CD14-positive monocyte (primary cell): Measurements from ENCODE around the gene MTUS2. TPM values are rescaled to one million over a fixed set of nuclear protein-coding genes. Genes with fewer than 3 reads are reported as not detected.

Experiments
- DNase-seq, 3 donors: peaks; one replicate each; pipeline ENCODE4 v3.0.0-alpha.2; 2011 to 2022
- H2AFZ ChIP-seq: 2 replicates; pipeline ENCODE4 v1.6.0; 2012; ENCODE audit warnings: mild to moderate bottlenecking, low read depth, low read length, inconsistent platforms; ENCODE audit not compliant: insufficient read depth, poor library complexity, severe bottlenecking
- H3K27ac ChIP-seq, 2 donors: 1 replicate in 1 of 2; 2 replicates in 1 of 2; pipeline ENCODE4 v1.5.1; 2012 to 2013; ENCODE audit warnings: low read length in 2 of 2, control low read depth in 1 of 2, inconsistent platforms in 1 of 2, low read depth in 1 of 2, mild to moderate bottlenecking in 1 of 2
- H3K27me3 ChIP-seq, 2 donors: one replicate each; pipeline versions ENCODE4 v1.6.0 to v1.6.1; 2011 to 2013; ENCODE audit warnings: low read length in 2 of 2; ENCODE audit not compliant: control insufficient read depth in 2 of 2, insufficient read depth in 2 of 2
- H3K36me3 ChIP-seq, 2 donors: replicated peaks in 1 of 2; 1 replicate in 1 of 2; 2 replicates in 1 of 2; pipeline versions ENCODE4 v1.5.1 to v1.6.1; 2012 to 2013; ENCODE audit warnings: low read length in 2 of 2, control low read depth in 1 of 2, inconsistent platforms in 1 of 2, mild to moderate bottlenecking in 1 of 2; ENCODE audit not compliant: insufficient read depth in 2 of 2, control insufficient read depth in 1 of 2
- H3K4me1 ChIP-seq, 2 donors: 1 replicate in 1 of 2; 2 replicates in 1 of 2; pipeline versions ENCODE4 v1.5.1 to v1.6.1; 2012 to 2013; ENCODE audit warnings: low read length in 2 of 2, control low read depth in 1 of 2, inconsistent platforms in 1 of 2, mild to moderate bottlenecking in 1 of 2, moderate library complexity in 1 of 2; ENCODE audit not compliant: insufficient read depth in 2 of 2, control insufficient read depth in 1 of 2
- H3K4me2 ChIP-seq: replicated peaks from 2 replicates; pipeline ENCODE3; 2012; ENCODE audit warnings: low read length, moderate library complexity, mild to moderate bottlenecking; ENCODE audit not compliant: poor library complexity, severe bottlenecking; ENCODE audit errors: extremely low read depth
- H3K4me3 ChIP-seq, 3 experiments: fragments of 200-600 bp in 1 of 3; sonication (generic) in 1 of 3; replicated peaks in 1 of 3; 1 replicate in 2 of 3; 2 replicates in 1 of 3; pipeline ENCODE4 v1.5.1; 2011 to 2013; ENCODE audit warnings: low read length in 3 of 3, mild to moderate bottlenecking in 3 of 3, control low read depth in 2 of 3, low read depth in 2 of 3, inconsistent platforms in 1 of 3, moderate library complexity in 1 of 3
- H3K79me2 ChIP-seq: 2 replicates; pipeline ENCODE4 v1.6.0; 2012; ENCODE audit warnings: mild to moderate bottlenecking, control low read depth, inconsistent platforms, low read length, moderate library complexity; ENCODE audit not compliant: insufficient read depth
- H3K9ac ChIP-seq: 2 replicates; pipeline ENCODE4 v1.6.0; 2017; ENCODE audit warnings: low read length, mild to moderate bottlenecking; ENCODE audit not compliant: insufficient read depth, poor library complexity, severe bottlenecking
- H3K9me3 ChIP-seq, 2 donors: replicated peaks in 1 of 2; 1 replicate in 1 of 2; 2 replicates in 1 of 2; pipeline versions ENCODE4 v1.5.1 to v1.6.1; 2012 to 2013; ENCODE audit warnings: low read length in 2 of 2, control low read depth in 1 of 2; ENCODE audit not compliant: control insufficient read depth in 1 of 2, insufficient read depth in 1 of 2
- H4K20me1 ChIP-seq: 2 replicates; pipeline ENCODE4 v1.6.0; 2012; ENCODE audit warnings: mild to moderate bottlenecking, low read length, control low read depth, moderate library complexity; ENCODE audit not compliant: insufficient read depth
- H3K27ac Mint-ChIP-seq, 7 donors: one replicate each; pipeline ENCODE4 v1.8.0; 2020; ENCODE audit warnings: mild to moderate bottlenecking in 7 of 7, mixed read lengths in 7 of 7, moderate library complexity in 6 of 7, inconsistent platforms in 2 of 7
- H3K27me3 Mint-ChIP-seq, 3 donors: one replicate each; pipeline ENCODE4 v1.8.0; 2021 to 2022; ENCODE audit warnings: low read depth in 3 of 3, mild to moderate bottlenecking in 3 of 3, mixed read lengths in 3 of 3, moderate library complexity in 3 of 3, inconsistent platforms in 1 of 3
- H3K36me3 Mint-ChIP-seq, 2 donors: one replicate each; pipeline ENCODE4 v1.8.0; 2020; ENCODE audit warnings: mixed read lengths in 2 of 2, inconsistent platforms in 1 of 2, mild to moderate bottlenecking in 1 of 2
- H3K4me1 Mint-ChIP-seq: one replicate; pipeline ENCODE4 v1.8.0; 2020; ENCODE audit warnings: mild to moderate bottlenecking, mixed read lengths
- H3K4me3 Mint-ChIP-seq, 2 donors: one replicate each; pipeline ENCODE4 v1.8.0; 2020; ENCODE audit warnings: mild to moderate bottlenecking in 2 of 2, mixed read lengths in 2 of 2, moderate library complexity in 1 of 2
- H3K9me3 Mint-ChIP-seq, 7 donors: one replicate each; pipeline ENCODE4 v1.8.0; 2020 to 2022; ENCODE audit warnings: mixed read lengths in 7 of 7, mild to moderate bottlenecking in 6 of 7, moderate library complexity in 6 of 7, inconsistent platforms in 2 of 7
- WGBS: methylation state at CpG from one replicate; pipeline ENCODE4 v1.1.5; 2013; ENCODE audit warnings: missing lambda C conversion rate; ENCODE audit not compliant: insufficient coverage; 5-methylcytosine and 5-hydroxymethylcytosine counted together
- intact Hi-C, 2 donors: fragments of 100-400 bp; cut with micrococcal nuclease; formaldehyde crosslinking; loops; one replicate each; pipeline versions ENCODE4 v1.15.0 to v1.15.1; 2023
- polyA plus RNA-seq, 3 donors: library from polyadenylated mRNA; depleted of rRNA in 1 of 3; unstranded in 2 of 3; stranded (reverse) in 1 of 3; fragments of 300-500 nt in 2 of 3; fragments of >200 nt in 1 of 3; fragmentation: Illumina TruSeq in 2 of 3; gene quantifications; 1 replicate in 2 of 3; 2 replicates in 1 of 3; pipeline ENCODE4 v1.2.3, GENCODE V29; 2012 to 2021
- TF ChIP-seq, protein P1 (sequence below): fragments of 200-600 bp; IDR thresholded peaks from one replicate; pipeline ENCODE4 v1.8.0; 2022; ENCODE audit warnings: antibody characterized with exemption, mild to moderate bottlenecking

The MTUS2 gene
- polyA plus RNA-seq, 3 donors: 0.04 TPM; not detected in 2

- H3K27ac Mint-ChIP-seq: no peak overlapping the region
- H3K9me3 Mint-ChIP-seq: peaks cover 0 to 1% (median 0%) of the 10 kb centered on the region in 7 donors
- Histone ChIP-seq H3K79me2 (no peaks in the 10 kb centered on the region), H3K4me2 (no peak overlapping the region), H3K27me3 (peaks cover 18% of the 10 kb centered on the region in 2 donors), H3K9me3 (peaks cover 0 to under 1% of the 10 kb centered on the region in 2 donors), H3K9ac (no peak overlapping the region), H2AFZ (no peak overlapping the region), H3K4me1 (peaks cover 0 to 9% of the 10 kb centered on the region in 2 donors), H4K20me1 (no peaks in the 10 kb centered on the region), H3K36me3 (no peaks in the 10 kb centered on the region), H3K4me3 (no peak overlapping the region), H3K27ac (no peak overlapping the region)
- peaks cover 14 to 33% (median 23%) of the 10 kb centered on the region in 3 donors for H3K27me3 Mint-ChIP-seq
- TF ChIP-seq, protein P1, sequence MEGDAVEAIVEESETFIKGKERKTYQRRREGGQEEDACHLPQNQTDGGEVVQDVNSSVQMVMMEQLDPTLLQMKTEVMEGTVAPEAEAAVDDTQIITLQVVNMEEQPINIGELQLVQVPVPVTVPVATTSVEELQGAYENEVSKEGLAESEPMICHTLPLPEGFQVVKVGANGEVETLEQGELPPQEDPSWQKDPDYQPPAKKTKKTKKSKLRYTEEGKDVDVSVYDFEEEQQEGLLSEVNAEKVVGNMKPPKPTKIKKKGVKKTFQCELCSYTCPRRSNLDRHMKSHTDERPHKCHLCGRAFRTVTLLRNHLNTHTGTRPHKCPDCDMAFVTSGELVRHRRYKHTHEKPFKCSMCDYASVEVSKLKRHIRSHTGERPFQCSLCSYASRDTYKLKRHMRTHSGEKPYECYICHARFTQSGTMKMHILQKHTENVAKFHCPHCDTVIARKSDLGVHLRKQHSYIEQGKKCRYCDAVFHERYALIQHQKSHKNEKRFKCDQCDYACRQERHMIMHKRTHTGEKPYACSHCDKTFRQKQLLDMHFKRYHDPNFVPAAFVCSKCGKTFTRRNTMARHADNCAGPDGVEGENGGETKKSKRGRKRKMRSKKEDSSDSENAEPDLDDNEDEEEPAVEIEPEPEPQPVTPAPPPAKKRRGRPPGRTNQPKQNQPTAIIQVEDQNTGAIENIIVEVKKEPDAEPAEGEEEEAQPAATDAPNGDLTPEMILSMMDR: no peak
- WGBS: 100% methylated on average over 3 of the region's 8 CpGs
- peaks cover 3% of the 10 kb centered on the region for H3K4me1 Mint-ChIP-seq
- H3K4me3 Mint-ChIP-seq: no peak overlapping the region
- no peaks in the 10 kb centered on the region for H3K36me3 Mint-ChIP-seq
- intact Hi-C loops: no loop called here
- no peak for DNase-seq
These were observed 614.2 kb downstream of the MTUS2 start for GRCh38 chr13:29434217-29434945.

DNA sequence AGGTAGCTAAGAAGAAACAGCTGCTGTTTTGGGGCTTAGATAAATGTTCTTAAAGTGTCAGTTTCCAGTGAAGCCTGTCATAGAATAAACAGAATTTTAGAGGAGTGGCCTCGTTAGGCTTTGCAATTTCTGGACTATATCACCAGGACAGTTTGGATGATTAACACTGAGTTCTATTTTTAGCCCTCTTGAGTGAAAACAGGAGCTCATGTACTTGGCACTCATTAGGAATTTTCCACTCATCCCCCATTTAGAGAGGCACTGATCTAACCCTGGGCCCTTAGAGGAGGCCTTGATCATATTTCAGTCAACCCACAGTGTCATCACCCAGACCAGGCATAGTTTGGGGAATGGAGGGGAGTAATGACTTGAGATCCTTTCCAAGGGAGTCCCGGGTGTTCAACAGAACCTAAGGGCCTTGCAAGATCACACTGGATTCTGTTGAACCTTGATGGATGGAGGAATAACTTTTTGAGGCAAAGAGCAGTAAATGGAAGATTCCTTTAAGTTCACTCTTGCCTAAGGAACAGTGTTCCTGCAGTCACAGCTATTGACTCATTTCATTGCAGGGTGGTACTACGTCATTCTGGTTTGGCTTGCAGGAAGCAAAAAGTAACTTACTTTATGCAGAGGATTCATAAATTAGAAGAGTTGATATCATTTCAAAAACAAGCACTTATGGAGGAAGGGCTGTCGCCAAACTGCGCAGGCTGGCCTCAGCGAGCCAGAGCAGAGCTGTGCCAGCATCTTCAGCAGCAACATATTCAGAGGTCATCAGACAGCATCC lies 615.2 kb downstream of the MTUS2 start:
- no peak for DNase-seq
- Histone ChIP-seq H3K9ac (no peak overlapping the region), H3K4me3 (no peak overlapping the region), H3K27ac (no peak overlapping the region), H3K9me3 (no peaks in the 10 kb centered on the region), H3K27me3 (peaks cover 11% of the 10 kb centered on the region in 2 donors), H2AFZ (no peak overlapping the region), H4K20me1 (no peaks in the 10 kb centered on the region), H3K4me2 (no peak overlapping the region), H3K4me1 (peaks cover 0 to 9% of the 10 kb centered on the region in 2 donors), H3K79me2 (no peaks in the 10 kb centered on the region), H3K36me3 (no peaks in the 10 kb centered on the region)
- Mint-ChIP-seq H3K4me1 (peaks cover 3% of the 10 kb centered on the region), H3K4me3 (no peak overlapping the region), H3K27me3 (peaks cover 8 to 25% (median 15%) of the 10 kb centered on the region in 3 donors), H3K9me3 (peaks cover 0 to 1% (median 0%) of the 10 kb centered on the region in 7 donors), H3K27ac (no peak overlapping the region), H3K36me3 (no peaks in the 10 kb centered on the region)
- 94% methylated on average over 5 of the region's 6 CpGs for WGBS
- TF ChIP-seq, protein P1: no peak
- intact Hi-C loops: no loop called here
